OCI-LY1 (cell line): ENCODE measurements around the gene PIP4K2B.

Source experiments
- H2AFZ ChIP-seq: fragments of 200-600 bp; sonication (generic), shearing (Covaris generic); 2 replicates; pipeline ENCODE4 v1.6.0; 2014; ENCODE audit warnings: antibody characterized with exemption, mild to moderate bottlenecking, low read length
- H3F3A ChIP-seq: fragments of 200-600 bp; sonication (generic), shearing (Covaris generic); 2 replicates; pipeline ENCODE4 v1.6.0; 2014; ENCODE audit warnings: mild to moderate bottlenecking, antibody characterized with exemption, low read length, moderate library complexity; ENCODE audit not compliant: insufficient read depth
- H3K27ac ChIP-seq: fragments of 200-600 bp; sonication (generic); 2 replicates; pipeline ENCODE4 v1.5.1; 2014; ENCODE audit warnings: low read length, mixed run types, mild to moderate bottlenecking, low read depth; ENCODE audit not compliant: poor library complexity, severe bottlenecking
- H3K27me3 ChIP-seq: fragments of 200-600 bp; sonication (generic); 2 replicates; pipeline ENCODE4 v1.6.0; 2014; ENCODE audit warnings: antibody characterized with exemption, mild to moderate bottlenecking, low read length, moderate library complexity; ENCODE audit not compliant: insufficient read depth
- H3K36me3 ChIP-seq: fragments of 200-600 bp; sonication (generic); 2 replicates; pipeline ENCODE4 v1.6.1; 2014; ENCODE audit warnings: mild to moderate bottlenecking, antibody characterized with exemption, low read length, moderate library complexity, mixed read lengths; ENCODE audit not compliant: insufficient read depth
- H3K4me1 ChIP-seq: fragments of 200-600 bp; sonication (generic); 2 replicates; pipeline ENCODE4 v1.5.1; 2014; ENCODE audit warnings: mild to moderate bottlenecking, low read length, moderate library complexity; ENCODE audit not compliant: insufficient read depth, severe bottlenecking
- H3K4me2 ChIP-seq: fragments of 200-600 bp; sonication (generic), shearing (Covaris generic); 2 replicates; pipeline ENCODE4 v1.6.1; 2014; ENCODE audit warnings: low read length
- H3K4me3 ChIP-seq: fragments of 200-600 bp; sonication (generic); 2 replicates; pipeline ENCODE4 v1.5.1; 2014; ENCODE audit warnings: low read length, low read depth, mild to moderate bottlenecking, mixed read lengths; ENCODE audit not compliant: poor library complexity, severe bottlenecking
- H3K79me2 ChIP-seq: fragments of 200-600 bp; shearing (Covaris generic); 2 replicates; pipeline ENCODE4 v1.6.1; 2016; ENCODE audit warnings: mixed run types, low read length, mixed read lengths; ENCODE audit not compliant: insufficient read depth
- H3K9ac ChIP-seq: fragments of 200-600 bp; sonication (generic), shearing (Covaris generic); 2 replicates; pipeline ENCODE4 v1.6.1; 2014; ENCODE audit warnings: mild to moderate bottlenecking, low read length, mixed read lengths
- H3K9me2 ChIP-seq: fragments of 200-600 bp; sonication (generic), shearing (Covaris generic); 2 replicates; pipeline ENCODE4 v1.6.1; 2014; ENCODE audit warnings: low read depth, mild to moderate bottlenecking, low read length, mixed read lengths
- H3K9me3 ChIP-seq: fragments of 200-600 bp; shearing (Covaris generic); 2 replicates; pipeline ENCODE4 v1.6.1; 2014; ENCODE audit warnings: low read length, mixed read lengths
- H4K20me1 ChIP-seq: fragments of 200-600 bp; sonication (generic), shearing (Covaris generic); 2 replicates; pipeline ENCODE4 v1.6.0; 2016; ENCODE audit warnings: mild to moderate bottlenecking, low read length; ENCODE audit not compliant: insufficient read depth
- EZH2 ChIP-seq: fragments of 200-600 bp; sonication (generic), shearing (Covaris generic); IDR thresholded peaks from 2 replicates; pipeline ENCODE4 v1.8.0; 2017; ENCODE audit warnings: borderline replicate concordance, mixed run types, mild to moderate bottlenecking, antibody characterized with exemption, low read length, moderate library complexity, mixed read lengths
- TF ChIP-seq, protein P1 (sequence below): fragments of 200-600 bp; sonication (generic), shearing (Covaris generic); IDR thresholded peaks from 2 replicates; pipeline ENCODE4 v1.5.1; 2017; ENCODE audit warnings: mild to moderate bottlenecking, antibody characterized with exemption, low read length, moderate library complexity, mixed read lengths

PIP4K2B gene

DNA sequence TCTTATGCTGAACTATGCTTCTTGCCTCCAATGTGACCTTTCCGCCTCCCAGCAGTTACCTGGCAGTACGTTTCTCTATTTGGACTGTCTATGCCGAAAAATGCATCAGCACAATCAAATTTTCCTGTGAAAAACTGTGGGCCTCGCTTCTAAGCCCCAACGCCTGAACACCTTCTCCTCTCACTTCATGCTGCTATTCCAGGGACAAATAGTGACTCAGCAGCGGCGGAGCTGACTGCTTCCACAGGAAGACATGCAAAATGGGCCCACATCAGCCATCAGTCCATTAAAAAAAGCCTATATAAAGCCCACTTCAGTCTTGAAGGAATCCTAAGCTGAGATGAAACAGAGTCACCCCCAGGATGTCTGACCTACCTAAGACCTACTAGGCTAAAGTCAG, 10.5 kb upstream of the PIP4K2B start:
- Histone ChIP-seq H2AFZ (no peak overlapping the region), H3K79me2 (no peaks in the 10 kb centered on the region), H3K9me3 (no peaks in the 10 kb centered on the region), H3K4me1 (no peaks in the 10 kb centered on the region), H3K9ac (no peak overlapping the region), H4K20me1 (no peaks in the 10 kb centered on the region), H3K9me2 (no peaks in the 10 kb centered on the region), H3K27ac (no peak overlapping the region), H3K4me2 (no peak overlapping the region), H3K36me3 (peaks cover 82% of the 10 kb centered on the region), H3F3A (no peaks in the 10 kb centered on the region), H3K27me3 (no peaks in the 10 kb centered on the region), H3K4me3 (no peak overlapping the region)
- TF ChIP-seq EZH2 = no peak
- TF ChIP-seq, protein P1, sequence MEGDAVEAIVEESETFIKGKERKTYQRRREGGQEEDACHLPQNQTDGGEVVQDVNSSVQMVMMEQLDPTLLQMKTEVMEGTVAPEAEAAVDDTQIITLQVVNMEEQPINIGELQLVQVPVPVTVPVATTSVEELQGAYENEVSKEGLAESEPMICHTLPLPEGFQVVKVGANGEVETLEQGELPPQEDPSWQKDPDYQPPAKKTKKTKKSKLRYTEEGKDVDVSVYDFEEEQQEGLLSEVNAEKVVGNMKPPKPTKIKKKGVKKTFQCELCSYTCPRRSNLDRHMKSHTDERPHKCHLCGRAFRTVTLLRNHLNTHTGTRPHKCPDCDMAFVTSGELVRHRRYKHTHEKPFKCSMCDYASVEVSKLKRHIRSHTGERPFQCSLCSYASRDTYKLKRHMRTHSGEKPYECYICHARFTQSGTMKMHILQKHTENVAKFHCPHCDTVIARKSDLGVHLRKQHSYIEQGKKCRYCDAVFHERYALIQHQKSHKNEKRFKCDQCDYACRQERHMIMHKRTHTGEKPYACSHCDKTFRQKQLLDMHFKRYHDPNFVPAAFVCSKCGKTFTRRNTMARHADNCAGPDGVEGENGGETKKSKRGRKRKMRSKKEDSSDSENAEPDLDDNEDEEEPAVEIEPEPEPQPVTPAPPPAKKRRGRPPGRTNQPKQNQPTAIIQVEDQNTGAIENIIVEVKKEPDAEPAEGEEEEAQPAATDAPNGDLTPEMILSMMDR = no peak

DNA sequence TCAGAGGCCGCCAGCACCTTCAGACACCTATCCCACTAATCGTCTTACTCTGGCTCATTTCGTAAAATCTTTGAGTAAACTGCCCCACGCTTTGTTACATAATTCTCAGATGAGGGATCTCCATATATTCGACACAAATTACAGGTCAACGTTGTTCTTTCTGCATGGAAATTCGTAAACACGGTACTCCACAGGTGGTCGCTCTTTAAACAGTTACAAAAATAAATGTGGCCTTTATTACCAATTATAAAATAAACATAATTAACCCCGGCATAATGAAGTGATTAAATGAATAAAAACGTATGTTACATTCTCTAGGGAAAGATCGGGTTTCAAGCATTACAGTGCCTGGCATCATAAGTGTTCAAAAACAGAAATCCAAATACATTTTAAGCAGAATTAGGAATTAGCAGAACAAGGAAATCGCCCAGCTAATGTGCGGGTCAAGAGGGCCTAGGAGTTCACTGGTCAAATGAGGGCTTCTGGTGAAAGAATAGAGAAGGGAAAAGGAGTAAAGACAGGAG, 943 bp upstream of the PIP4K2B start:
- H3F3A ChIP-seq = no peaks in the 10 kb centered on the region
- H3K36me3 ChIP-seq = peaks cover 38% of the 10 kb centered on the region
- H4K20me1 ChIP-seq = no peaks in the 10 kb centered on the region
- H3K9ac ChIP-seq = peak overlapping the region; percentile 82
- H3K4me1 ChIP-seq = peaks cover 28% of the 10 kb centered on the region
- H3K4me3 ChIP-seq = peak overlapping the region; percentile 84
- no peak overlapping the region for H2AFZ ChIP-seq
- no peaks in the 10 kb centered on the region for H3K9me3 ChIP-seq
- peak overlapping the region; percentile 67 for H3K4me2 ChIP-seq
- no peaks in the 10 kb centered on the region for H3K79me2 ChIP-seq
- TF ChIP-seq, protein P1 = no peak
- no peak for TF ChIP-seq EZH2
- H3K9me2 ChIP-seq = no peaks in the 10 kb centered on the region
- H3K27ac ChIP-seq = no peak overlapping the region
- no peaks in the 10 kb centered on the region for H3K27me3 ChIP-seq

DNA sequence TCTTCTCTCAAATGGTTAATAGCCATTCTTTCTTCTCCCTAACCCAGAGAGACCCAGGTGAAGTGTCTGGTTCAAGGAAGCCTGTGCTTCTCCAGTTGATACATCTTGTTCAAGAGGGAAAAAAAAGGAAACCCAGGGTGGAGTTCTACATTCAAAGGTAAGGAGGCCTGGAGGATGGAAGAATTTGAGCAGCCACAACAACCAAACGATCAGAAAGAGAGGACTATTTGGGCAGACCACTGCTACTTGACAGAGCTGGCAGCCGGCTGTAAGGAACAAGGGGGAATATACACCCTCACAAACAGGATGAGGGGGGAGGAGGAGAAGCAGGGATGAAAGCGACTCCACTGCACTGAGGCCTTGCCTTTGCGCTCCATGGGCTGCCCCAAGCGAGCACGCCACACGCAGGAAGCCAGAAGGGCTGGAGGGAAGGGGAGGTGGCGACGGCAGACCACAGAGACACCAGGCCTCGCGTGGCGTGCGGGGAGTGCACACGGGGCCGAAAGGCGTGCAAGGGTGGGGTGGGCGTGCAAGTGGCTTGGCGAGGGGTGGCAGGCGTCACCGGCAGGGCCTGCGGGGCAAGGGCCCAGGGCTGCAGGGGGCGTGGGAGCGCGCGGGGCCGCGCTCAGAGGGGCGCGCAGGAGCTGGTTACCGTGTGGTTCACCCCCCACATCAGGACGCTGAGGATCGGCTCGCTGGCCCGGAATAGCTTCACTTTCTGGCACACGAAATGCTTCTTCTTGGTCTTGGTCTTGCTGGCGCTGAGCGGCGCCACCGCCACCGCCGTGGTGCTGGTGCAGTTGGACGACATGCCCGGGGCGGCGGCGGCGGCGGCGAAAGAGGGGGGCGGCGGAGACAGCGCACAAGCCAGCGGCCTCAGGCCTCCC, 499 bp downstream of the PIP4K2B start:
- Histone ChIP-seq H3K9me3 (no peaks in the 10 kb centered on the region), H3F3A (no peaks in the 10 kb centered on the region), H3K4me1 (peaks cover 28% of the 10 kb centered on the region), H3K9me2 (no peaks in the 10 kb centered on the region), H2AFZ (no peak overlapping the region), H3K4me2 (peak overlapping the region; percentile 97), H3K4me3 (peak overlapping the region; percentile 84), H4K20me1 (no peaks in the 10 kb centered on the region), H3K79me2 (no peaks in the 10 kb centered on the region), H3K27ac (peak overlapping the region; percentile 56), H3K36me3 (peaks cover 27% of the 10 kb centered on the region), H3K9ac (peak overlapping the region; percentile 88), H3K27me3 (no peaks in the 10 kb centered on the region)
- TF ChIP-seq EZH2 = no peak
- TF ChIP-seq, protein P1 = no peak
